HG03378 (cell line): Measurements from ENCODE around the gene MYBPH.

Source experiments
- ATAC-seq: cut with Tn5 transposase; IDR thresholded peaks from one replicate; pipeline ENCODE4 v1.9.1; 2021; ENCODE audit warnings: mild to moderate bottlenecking, moderate library complexity; ENCODE audit not compliant: unreplicated experiment

MYBPH gene

DNA sequence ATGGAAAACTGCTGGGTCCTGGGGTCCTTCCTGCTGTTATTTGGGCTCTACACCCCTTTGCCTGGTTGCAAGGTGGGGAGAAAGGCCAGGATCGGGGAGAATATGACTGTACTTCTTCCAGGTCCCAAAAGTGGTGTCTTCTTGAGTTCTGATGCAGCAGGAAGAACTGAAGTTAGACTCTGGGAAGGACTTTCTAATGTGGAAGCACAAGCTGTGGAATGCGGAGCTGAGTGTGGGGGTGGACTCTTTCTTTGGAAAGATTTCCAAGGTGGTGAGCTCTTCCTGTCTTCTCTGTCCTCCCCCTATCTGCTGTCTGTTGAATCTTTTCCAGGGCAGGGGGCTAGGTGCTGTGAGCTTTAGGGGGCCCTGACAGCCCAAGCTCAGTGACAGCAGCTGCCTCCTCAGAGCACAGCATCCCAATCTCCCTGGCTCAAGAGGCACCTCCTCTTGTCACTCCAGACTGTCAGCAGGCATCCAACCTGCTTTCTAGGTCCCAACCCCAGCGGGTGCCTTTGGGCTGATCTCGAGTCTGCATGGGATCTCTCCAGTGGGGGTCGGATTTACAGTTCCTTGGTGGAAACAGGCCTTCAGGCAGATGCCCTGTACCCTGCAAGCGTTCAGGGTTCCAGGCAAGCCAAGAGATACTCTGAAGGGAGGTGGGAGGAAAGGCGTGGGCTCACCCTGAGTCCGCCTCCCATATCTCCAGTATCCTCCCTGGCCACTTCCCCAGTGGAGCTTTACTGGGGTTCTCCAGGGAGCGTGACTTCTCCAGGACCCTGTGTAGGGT, 24.9 kb downstream of the MYBPH start:
- ATAC-seq = no peak

- ATAC-seq = no peak
Measured at GRCh38 chr1:203149188-203149840, 26.3 kb downstream of the MYBPH start.

DNA sequence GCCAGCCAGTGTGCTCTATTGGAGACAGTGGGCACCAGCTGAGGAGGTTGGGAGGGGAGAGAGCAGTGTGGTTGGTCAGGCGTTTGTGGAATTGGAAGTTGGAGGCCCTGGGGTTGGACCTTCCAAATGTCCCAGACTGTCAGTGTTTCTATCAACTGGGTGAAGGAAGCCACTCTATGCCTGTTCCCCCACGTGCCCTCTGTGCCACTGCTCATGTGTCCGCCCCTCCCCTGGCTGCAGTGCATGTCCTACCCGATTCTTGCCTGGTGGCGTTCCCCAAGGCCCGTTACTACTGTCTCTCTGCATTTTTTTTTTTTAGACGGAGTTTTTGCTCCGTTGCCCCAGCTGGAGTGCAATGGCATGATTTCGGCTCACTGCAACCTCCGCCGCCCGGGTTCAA, 27.0 kb downstream of the MYBPH start:
- no peak for ATAC-seq

DNA sequence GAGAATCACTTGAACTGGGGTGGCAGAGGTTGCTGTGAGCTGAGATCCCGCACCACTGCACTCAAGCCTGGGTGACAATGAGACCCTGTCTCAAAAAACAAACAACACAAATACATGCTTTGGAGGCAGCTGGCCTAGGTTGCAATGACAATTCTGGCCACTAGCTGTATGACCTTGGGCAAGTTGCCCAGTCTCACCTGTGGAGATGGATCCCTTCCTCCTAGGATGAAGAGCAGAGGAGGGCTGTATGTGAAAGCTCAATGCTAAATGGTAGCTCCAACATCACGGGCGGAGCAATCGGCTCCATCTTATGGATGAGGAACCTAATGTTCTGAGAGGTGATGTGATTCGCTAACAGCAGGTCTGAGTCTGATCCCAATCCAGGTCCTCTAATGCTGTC, 27.5 kb downstream of the MYBPH start:
- ATAC-seq = no peak

DNA sequence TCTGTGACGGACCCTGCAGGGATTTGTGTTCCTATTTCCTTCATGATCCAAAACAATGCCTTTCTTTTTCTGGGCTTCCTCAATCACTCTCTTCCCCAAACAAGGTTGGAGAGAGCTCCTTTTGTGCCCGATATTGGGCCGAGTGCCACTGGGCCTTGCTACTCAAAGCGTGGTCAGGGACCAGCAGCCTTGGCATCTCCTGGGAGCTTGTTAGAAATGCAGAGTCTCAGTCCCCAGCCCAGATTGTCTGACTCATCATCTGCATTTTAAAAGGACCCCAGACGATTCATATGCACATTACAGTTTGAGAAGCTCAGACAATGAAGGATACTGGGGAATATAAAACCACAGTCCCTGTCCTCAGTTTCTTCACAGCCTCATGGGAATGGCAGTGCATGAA, 28.2 kb downstream of the MYBPH start:
- ATAC-seq = no peak

DNA sequence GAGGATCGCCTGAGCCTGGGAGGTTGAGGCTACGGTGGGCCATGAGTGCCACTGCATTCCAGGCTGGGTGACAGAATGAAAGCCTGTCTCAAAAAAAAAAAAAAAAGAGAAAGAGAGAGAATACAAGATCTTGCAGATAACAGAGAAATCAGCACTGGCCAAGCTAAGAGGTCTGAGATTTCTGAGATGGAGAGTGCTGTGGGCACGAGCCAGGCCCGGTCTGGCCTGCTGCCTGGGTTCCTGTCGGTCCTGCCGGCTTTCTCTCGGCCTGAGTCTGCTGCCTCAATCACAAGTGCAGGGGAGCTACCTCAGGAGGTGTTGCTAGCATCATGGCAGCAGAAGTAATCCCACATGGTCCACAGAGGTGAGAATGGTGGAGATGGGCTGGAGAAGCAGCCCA, 29.1 kb downstream of the MYBPH start:
- no peak for ATAC-seq

- ATAC-seq = no peak
Measured at GRCh38 chr1:203146042-203146369, 29.6 kb downstream of the MYBPH start.

- no peak for ATAC-seq
Measured at GRCh38 chr1:203145321-203146041, 30.1 kb downstream of the MYBPH start.

GRCh38 chr1:203144661-203145060, 31.0 kb downstream of the MYBPH start:
- no peak for ATAC-seq

DNA sequence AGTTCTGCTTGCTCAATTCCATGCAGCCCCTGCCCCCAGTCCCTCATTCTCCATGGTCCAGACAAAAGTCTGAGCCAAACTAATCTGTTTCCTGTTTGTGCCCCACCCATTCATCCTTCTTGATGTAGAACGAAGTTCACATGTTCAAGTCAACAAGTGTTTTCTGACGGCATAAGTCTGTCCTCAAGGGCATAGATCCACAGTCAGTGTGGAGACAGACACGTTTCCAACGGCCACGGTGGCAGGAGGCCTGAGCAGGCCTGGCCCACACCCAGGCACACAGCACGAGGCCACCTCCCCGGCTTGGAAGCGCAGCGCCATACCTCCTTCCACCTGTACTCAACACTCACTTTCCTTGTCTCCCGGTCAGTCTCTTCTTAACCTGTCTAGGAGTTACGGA, 32.0 kb downstream of the MYBPH start:
- ATAC-seq = no peak

DNA sequence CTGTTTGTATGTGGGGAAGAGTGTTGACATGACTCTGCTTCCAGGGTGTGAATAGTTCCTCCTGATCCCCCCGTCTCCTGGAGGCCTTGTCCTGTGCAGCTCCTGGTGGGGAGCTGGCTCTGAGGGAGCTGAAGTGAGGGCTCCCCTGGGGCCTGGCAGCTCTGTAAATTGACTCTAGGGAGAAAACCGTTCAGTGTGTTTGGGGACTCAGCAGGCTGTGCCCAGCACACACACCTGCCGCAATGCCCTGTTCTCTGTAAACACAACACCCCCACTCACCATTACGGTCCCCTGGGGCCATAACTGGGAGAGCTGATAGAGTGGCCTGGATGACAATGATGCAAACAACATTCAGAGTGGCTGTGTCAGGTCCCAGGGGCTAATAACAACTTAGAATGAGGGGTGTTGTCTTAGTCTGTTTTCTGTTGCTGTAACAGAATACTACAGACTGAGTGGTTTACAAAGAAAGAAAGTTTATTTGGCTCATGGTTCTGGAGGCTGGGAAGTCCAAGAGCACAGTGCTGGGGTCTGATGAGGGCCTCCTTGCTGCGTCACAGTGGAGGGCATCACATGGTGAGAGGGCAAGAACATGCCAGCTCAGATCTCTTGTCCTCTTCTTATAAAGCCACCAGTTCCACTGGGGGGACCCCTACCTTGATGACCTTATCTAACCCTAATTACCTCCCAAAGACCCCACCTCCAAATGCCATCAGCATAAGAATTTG, 32.8 kb downstream of the MYBPH start:
- no peak for ATAC-seq

GRCh38 chr1:203142124-203142523, 33.5 kb downstream of the MYBPH start:
- no peak for ATAC-seq

- ATAC-seq = no peak
Measured at GRCh38 chr1:203140743-203141520, 34.7 kb downstream of the MYBPH start.

GRCh38 chr1:203139976-203140475, 35.6 kb downstream of the MYBPH start:
- no peak for ATAC-seq

GRCh38 chr1:203138066-203138465, 37.6 kb downstream of the MYBPH start:
- ATAC-seq = no peak

- no peak for ATAC-seq
Measured at GRCh38 chr1:203137324-203137723, 38.3 kb downstream of the MYBPH start.

DNA sequence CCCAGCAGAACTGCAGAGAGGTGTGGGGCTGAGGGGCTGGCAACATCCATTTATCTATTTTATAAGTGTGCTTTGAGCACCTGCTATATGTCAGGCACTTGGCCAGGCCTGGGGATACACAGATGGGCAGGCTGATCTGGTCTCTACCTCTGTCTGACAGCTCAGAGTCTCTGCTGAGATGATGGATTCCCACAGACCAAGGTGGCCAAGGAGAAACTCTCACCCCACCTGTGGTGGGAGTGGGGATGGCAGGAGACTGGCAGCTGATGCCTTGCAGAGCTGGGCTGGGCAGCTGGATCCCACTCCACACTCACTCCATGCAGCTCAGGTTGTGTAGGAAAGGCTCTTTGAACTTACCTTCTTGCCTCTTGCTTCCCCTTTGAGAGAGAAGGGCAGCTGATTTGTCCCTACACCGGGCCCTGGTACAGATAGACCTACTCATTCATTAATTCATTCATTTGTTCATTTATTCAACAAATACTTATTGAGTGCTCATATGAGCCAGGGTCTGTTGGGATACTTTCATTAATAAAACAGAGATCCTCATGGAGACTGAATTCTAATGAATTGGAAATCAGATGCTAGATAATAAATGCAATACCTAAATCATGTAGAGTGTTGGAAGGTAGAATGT, 39.1 kb downstream of the MYBPH start:
- ATAC-seq = no peak

DNA sequence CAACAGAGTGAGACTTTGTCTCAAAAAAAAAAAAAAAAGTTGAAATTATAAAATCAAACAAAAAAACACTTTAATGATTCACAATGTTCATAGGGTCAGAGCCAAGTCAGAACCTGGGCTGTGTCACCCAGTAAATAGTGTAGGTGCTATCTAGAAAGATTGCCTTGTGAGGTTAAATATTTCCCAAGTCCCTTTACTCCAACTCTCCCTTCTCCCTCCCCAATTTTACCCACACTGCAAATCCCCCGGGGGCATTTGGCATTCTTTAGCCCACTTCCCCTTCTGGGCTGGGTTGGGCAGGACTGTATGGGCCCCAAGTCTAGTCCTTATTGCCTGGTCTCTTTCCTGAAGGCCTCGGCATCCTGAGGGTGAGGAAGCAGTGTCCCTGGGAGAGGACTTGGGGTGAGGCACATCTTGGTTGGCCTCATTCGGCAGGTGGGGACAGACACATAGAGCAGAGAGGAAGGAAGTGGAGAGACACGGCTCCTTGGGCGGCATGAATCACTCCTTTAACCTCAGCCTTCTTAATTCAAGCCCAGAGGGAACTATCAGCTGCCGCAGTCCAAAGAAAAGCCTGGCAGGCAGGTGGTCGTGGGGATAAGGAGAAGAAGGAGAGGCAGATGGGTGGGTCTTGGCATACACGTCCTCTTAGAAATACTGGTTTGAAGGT, 39.9 kb downstream of the MYBPH start:
- ATAC-seq = no peak

DNA sequence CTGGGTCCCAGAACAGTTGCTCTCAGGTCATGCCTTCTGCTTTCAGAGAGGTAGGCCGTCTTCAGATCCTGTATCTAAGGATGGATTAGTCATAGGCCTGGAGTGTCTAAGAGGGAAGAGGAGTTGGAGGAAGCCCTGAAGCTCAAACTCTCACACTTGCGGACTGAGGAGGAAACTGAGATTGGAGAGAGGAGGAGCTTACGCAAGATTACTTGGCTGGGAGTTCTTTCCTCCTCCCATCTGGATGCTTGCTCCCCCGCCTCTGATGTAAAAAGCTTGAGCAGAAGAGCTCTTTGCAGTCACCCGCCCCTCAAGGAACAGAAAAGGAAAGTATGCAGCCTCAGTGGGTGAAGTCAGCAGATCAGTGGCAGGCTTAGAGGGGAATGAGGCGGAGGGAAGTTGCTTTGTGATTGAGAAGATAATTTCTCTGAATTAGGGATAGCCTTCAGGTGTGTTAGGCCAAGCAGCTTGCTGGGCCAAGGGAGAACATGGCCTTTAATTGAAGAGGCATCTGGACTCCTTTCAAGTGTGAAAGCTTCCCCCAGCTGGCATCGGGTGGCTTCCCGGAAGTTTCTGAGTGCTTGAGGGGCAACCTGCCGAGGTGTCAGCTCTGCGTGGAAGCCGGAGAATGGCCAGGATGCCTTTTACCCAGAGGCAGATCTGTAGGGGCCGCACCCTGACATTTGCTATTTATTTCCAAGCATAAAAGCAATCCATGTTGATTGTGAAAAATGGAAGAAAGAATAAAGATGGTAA, 41.5 kb downstream of the MYBPH start:
- ATAC-seq = no peak
